WTC11 (cell line): ENCODE data around the gene PRRC2C. TPM values are rescaled to one million over a fixed set of nuclear protein-coding genes. Genes with fewer than 3 reads are reported as not detected.

Experiments used
- ATAC-seq: fragments of 200-7000 bp; cut with Tn5 transposase; 2 replicates; pipeline ENCODE4 v1.10.0; 2021; ENCODE audit warnings: mild to moderate bottlenecking, moderate library complexity
- CTCF ChIA-PET: fragments of 300-600 bp; sonication (Branson Sonifier 250); formaldehyde crosslinking; loops from one replicate; lab custom pipeline; 2021; ENCODE audit warnings: antibody characterized with exemption; lab: Charles Lee
- POLR2A ChIA-PET: fragments of 350-600 bp; sonication (Branson Sonifier 250); formaldehyde crosslinking; loops from one replicate; lab custom pipeline; 2021; ENCODE audit warnings: antibody characterized with exemption; lab: Charles Lee
- DNase-seq: peaks from one replicate; pipeline ENCODE4 v3.0.0; 2021; ENCODE audit warnings: low spot score
- H3K27ac Mint-ChIP-seq: 2 replicates; pipeline ENCODE4 v1.8.0; 2021; ENCODE audit warnings: mixed read lengths
- H3K27me3 Mint-ChIP-seq: 2 replicates; pipeline ENCODE4 v1.8.0; 2021; ENCODE audit warnings: low read depth, mild to moderate bottlenecking, moderate library complexity, mixed read lengths
- H3K36me3 Mint-ChIP-seq: 2 replicates; pipeline ENCODE4 v1.8.0; 2021; ENCODE audit warnings: mixed read lengths
- H3K4me1 Mint-ChIP-seq: 2 replicates; pipeline ENCODE4 v1.8.0; 2022; ENCODE audit warnings: mixed read lengths
- H3K4me3 Mint-ChIP-seq: 2 replicates; pipeline ENCODE4 v1.8.0; 2021; ENCODE audit warnings: mild to moderate bottlenecking, moderate library complexity, mixed read lengths
- H3K9me3 Mint-ChIP-seq: 2 replicates; pipeline ENCODE4 v1.8.0; 2021; ENCODE audit warnings: mixed read lengths
- AR ChIP-seq: fragments of 250-450 bp; sonication (Bioruptor Pico); IDR thresholded peaks from 2 replicates; pipeline ENCODE4 v1.9.0; 2021; ENCODE audit warnings: mild to moderate bottlenecking
- ATF6 ChIP-seq: sonication (generic); formaldehyde crosslinking; IDR thresholded peaks from 2 replicates; pipeline ENCODE4 v1.8.1; 2023; ENCODE audit warnings: mild to moderate bottlenecking, missing genetic modification reagents
- CBFB ChIP-seq: sonication (generic); formaldehyde crosslinking; IDR thresholded peaks from 2 replicates; pipeline ENCODE4 v1.8.1; 2022; ENCODE audit warnings: mild to moderate bottlenecking, low read depth, missing genetic modification reagents
- CDX4 ChIP-seq: fragments of 250-450 bp; sonication (Bioruptor Pico); IDR thresholded peaks from 2 replicates; pipeline ENCODE4 v1.9.0; 2021; ENCODE audit warnings: moderate library complexity, mild to moderate bottlenecking, inconsistent platforms, borderline replicate concordance
- CREB1 ChIP-seq: sonication (generic); formaldehyde crosslinking; IDR thresholded peaks from 2 replicates; pipeline ENCODE4 v1.8.0; 2023; ENCODE audit warnings: mild to moderate bottlenecking, missing genetic modification reagents
- E2F1 ChIP-seq: sonication (generic); formaldehyde crosslinking; IDR thresholded peaks from 2 replicates; pipeline ENCODE4 v1.8.0; 2022; ENCODE audit warnings: mild to moderate bottlenecking, missing genetic modification reagents
- ELF4 ChIP-seq: sonication (generic); formaldehyde crosslinking; IDR thresholded peaks from 2 replicates; pipeline ENCODE4 v1.8.1; 2022; ENCODE audit warnings: low read depth, mild to moderate bottlenecking, moderate library complexity, missing genetic modification reagents
- ERG ChIP-seq: fragments of 250-450 bp; sonication (Bioruptor Pico); IDR thresholded peaks from 2 replicates; pipeline ENCODE4 v1.8.0; 2021; ENCODE audit warnings: mild to moderate bottlenecking
- HMGXB4 ChIP-seq: sonication (generic); formaldehyde crosslinking; IDR thresholded peaks from 2 replicates; pipeline ENCODE4 v1.8.1; 2023; ENCODE audit warnings: mild to moderate bottlenecking, moderate library complexity, missing genetic modification reagents
- IRF1 ChIP-seq: sonication (generic); formaldehyde crosslinking; IDR thresholded peaks from 2 replicates; pipeline ENCODE4 v1.8.0; 2023; ENCODE audit warnings: missing genetic modification reagents
- JAZF1 ChIP-seq: fragments of 250-450 bp; sonication (Bioruptor Pico); IDR thresholded peaks from 2 replicates; pipeline ENCODE4 v1.9.0; 2021; ENCODE audit warnings: moderate library complexity, mild to moderate bottlenecking, inconsistent platforms
- NFYB ChIP-seq: sonication (generic); formaldehyde crosslinking; conservative IDR thresholded peaks from 2 replicates; pipeline ENCODE4 v1.8.0; 2022; ENCODE audit warnings: low read depth, missing genetic modification reagents
- NR2C2 ChIP-seq: sonication (generic); formaldehyde crosslinking; IDR thresholded peaks from 2 replicates; pipeline ENCODE4 v1.8.0; 2022; ENCODE audit warnings: mild to moderate bottlenecking, missing genetic modification reagents
- SMAD3 ChIP-seq: sonication (generic); formaldehyde crosslinking; IDR thresholded peaks from 2 replicates; pipeline ENCODE4 v1.8.0; 2022; ENCODE audit warnings: missing genetic modification reagents, mild to moderate bottlenecking, borderline replicate concordance
- USF2 ChIP-seq: sonication (generic); formaldehyde crosslinking; IDR thresholded peaks from 2 replicates; pipeline ENCODE4 v1.8.1; 2023; ENCODE audit warnings: mild to moderate bottlenecking, missing genetic modification reagents, moderate library complexity
- ZNF121 ChIP-seq: sonication (generic); formaldehyde crosslinking; IDR thresholded peaks from 2 replicates; pipeline ENCODE4 v1.8.0; 2023; ENCODE audit warnings: missing genetic modification reagents
- ZNF396 ChIP-seq: fragments of 250-450 bp; sonication (Bioruptor Pico); IDR thresholded peaks from 2 replicates; pipeline ENCODE4 v1.8.0; 2021; ENCODE audit warnings: mild to moderate bottlenecking, moderate library complexity, borderline replicate concordance
- ZNF423 ChIP-seq: fragments of 250-450 bp; sonication (Bioruptor Pico); IDR thresholded peaks from 2 replicates; pipeline ENCODE4 v2.1.2; 2022; ENCODE audit warnings: mild to moderate bottlenecking, moderate library complexity
- total RNA-seq: library from RNA; stranded (reverse); gene quantifications from 3 replicates; pipeline ENCODE4 v1.2.3, GENCODE V29; 2021

PRRC2C gene
- total RNA-seq, 1 experiment from 2014 or later, result 236 TPM

GRCh38 chr1:171515741-171516140, 30.4 kb downstream of the PRRC2C start:
- H3K4me3 Mint-ChIP-seq, result no peak overlapping the region
- H3K36me3 Mint-ChIP-seq, result peaks cover 46% of the 10 kb centered on the region
- H3K9me3 Mint-ChIP-seq, result no peaks in the 10 kb centered on the region
- H3K27me3 Mint-ChIP-seq, result no peaks in the 10 kb centered on the region
- no peak for ATAC-seq
- H3K4me1 Mint-ChIP-seq, result no peaks in the 10 kb centered on the region
- CTCF ChIA-PET, result interaction anchor here (1.4 kb wide), 1 partner anchor 129 kb away, joined by 3 read pairs; no protein-coding TSS in a partner anchor
- no peak for TF ChIP-seq CBFB (CRISPR knock-in tag)
- TF ChIP-seq ZNF121 (CRISPR knock-in tag), result no peak
- no peak for TF ChIP-seq NR2C2 (CRISPR knock-in tag)
- TF ChIP-seq CDX4 (CRISPR knock-in tag), result no peak
- TF ChIP-seq CREB1 (CRISPR knock-in tag), result no peak
- TF ChIP-seq ELF4, result no peak
- TF ChIP-seq, all 79 proteins: peak for 0
- H3K27ac Mint-ChIP-seq, result no peak overlapping the region
- no peak for DNase-seq
- POLR2A ChIA-PET, result no interaction called here

GRCh38 chr1:171521567-171521966, 36.2 kb downstream of the PRRC2C start:
- TF ChIP-seq SMAD3 (CRISPR knock-in tag) (no peak), ZNF423 (CRISPR knock-in tag) (no peak), ATF6 (CRISPR knock-in tag) (no peak), AR (no peak), ERG (CRISPR knock-in tag) (no peak), HMGXB4 (CRISPR knock-in tag) (no peak), E2F1 (CRISPR knock-in tag) (no peak), JAZF1 (CRISPR knock-in tag) (no peak), NFYB (no peak), USF2 (CRISPR knock-in tag) (no peak), ZNF396 (CRISPR knock-in tag) (no peak), IRF1 (no peak)
- POLR2A ChIA-PET, result no interaction called here
- no peaks in the 10 kb centered on the region for H3K27me3 Mint-ChIP-seq
- H3K27ac Mint-ChIP-seq, result no peak overlapping the region
- H3K36me3 Mint-ChIP-seq, result peaks cover 70% of the 10 kb centered on the region
- H3K4me1 Mint-ChIP-seq, result no peaks in the 10 kb centered on the region
- H3K4me3 Mint-ChIP-seq, result no peak overlapping the region
- CTCF ChIA-PET, result no interaction called here
- no peak for DNase-seq
- H3K9me3 Mint-ChIP-seq, result no peaks in the 10 kb centered on the region
- ATAC-seq, result no peak
